Ascending aorta (tissue), 2 donors: ENCODE measurements around the gene ZFP37. TPM values are rescaled to one million over a fixed set of nuclear protein-coding genes. Genes with fewer than 3 reads are reported as not detected.
A peak's percentile ranks its signal among the peaks of the same experiment; 100 is the strongest.
"Not testable (repeated sequence)": the region's sequence is repeated elsewhere in the genome, so short reads cannot be mapped to it uniquely, and the experiment has no call there.

ENCODE experiments used
- DNase-seq, 2 donors: peaks; one replicate each; pipeline ENCODE4 v3.0.0-alpha.2; 2019; ENCODE audit warnings: low spot score in 2 of 2
- H3K27ac ChIP-seq, 2 donors: fragments of 200-600 bp; sonication (generic); one replicate each; pipeline ENCODE4 v1.5.1; 2016 to 2017; ENCODE audit warnings: mild to moderate bottlenecking in 1 of 2
- H3K27me3 ChIP-seq: fragments of 200-600 bp; sonication (generic); one replicate; pipeline ENCODE4 v1.5.1; 2017
- H3K36me3 ChIP-seq, 2 donors: fragments of 200-600 bp; sonication (generic); one replicate each; pipeline ENCODE4 v1.5.1; 2016
- H3K4me1 ChIP-seq, 2 donors: fragments of 200-600 bp; sonication (generic); one replicate each; pipeline ENCODE4 v1.5.1; 2016 to 2017; ENCODE audit warnings: mild to moderate bottlenecking in 1 of 2
- H3K4me3 ChIP-seq, 2 donors: fragments of 200-600 bp; sonication (generic); one replicate each; pipeline ENCODE4 v1.5.1; 2016 to 2017; ENCODE audit warnings: mild to moderate bottlenecking in 1 of 2
- H3K9me3 ChIP-seq, 2 donors: fragments of 200-600 bp; sonication (generic); one replicate each; pipeline ENCODE4 v1.5.1; 2016
- intact Hi-C: fragments of 100-400 bp; cut with DNase I; formaldehyde crosslinking; loops from one replicate; pipeline ENCODE4 v1.15.1; 2023
- total RNA-seq: library from RNA; depleted of rRNA; stranded (reverse); fragments of >200 nt; gene quantifications from one replicate; pipeline ENCODE4 v1.1.0, GENCODE V29; 2016
- TF ChIP-seq, protein P1 (sequence below), 3 experiments: fragments of 200-600 bp in 2 of 3; fragments of 450-650 bp in 1 of 3; sonication (generic) in 2 of 3; IDR thresholded peaks; one replicate each; pipeline ENCODE4 v1.5.1; 2016 to 2019; ENCODE audit warnings: antibody characterized with exemption in 3 of 3, mild to moderate bottlenecking in 1 of 3, moderate library complexity in 1 of 3

ZFP37 gene
- 3.3 TPM for total RNA-seq

GRCh38 chr9:113056191-113057106, at the start of gene ZFP37:
Gene ZFP37 (minus strand): TSS chr9:113056724. CDS start chr9:113056688, 36 bp downstream.
- Histone ChIP-seq H3K9me3 (peaks cover 22 to 64% of the 10 kb centered on the region in 2 donors), H3K36me3 (peaks cover 0 to 5% of the 10 kb centered on the region in 2 donors), H3K27me3 (peaks cover 2% of the 10 kb centered on the region), H3K27ac (peak within 1 kb of the TSS; percentile 62 to 84), H3K4me3 (peak within 1 kb of the TSS; percentile 69 to 77), H3K4me1 (no peaks in the 10 kb centered on the region)
- DNase-seq = peak; percentile 77 to 97
- intact Hi-C loops = loop anchor here (10.0 kb wide), 4 partner anchors 212 to 1422 kb away; partner anchors contain the start of genes DNAJC25, PTBP3 and SNX30
- TF ChIP-seq, protein P1, sequence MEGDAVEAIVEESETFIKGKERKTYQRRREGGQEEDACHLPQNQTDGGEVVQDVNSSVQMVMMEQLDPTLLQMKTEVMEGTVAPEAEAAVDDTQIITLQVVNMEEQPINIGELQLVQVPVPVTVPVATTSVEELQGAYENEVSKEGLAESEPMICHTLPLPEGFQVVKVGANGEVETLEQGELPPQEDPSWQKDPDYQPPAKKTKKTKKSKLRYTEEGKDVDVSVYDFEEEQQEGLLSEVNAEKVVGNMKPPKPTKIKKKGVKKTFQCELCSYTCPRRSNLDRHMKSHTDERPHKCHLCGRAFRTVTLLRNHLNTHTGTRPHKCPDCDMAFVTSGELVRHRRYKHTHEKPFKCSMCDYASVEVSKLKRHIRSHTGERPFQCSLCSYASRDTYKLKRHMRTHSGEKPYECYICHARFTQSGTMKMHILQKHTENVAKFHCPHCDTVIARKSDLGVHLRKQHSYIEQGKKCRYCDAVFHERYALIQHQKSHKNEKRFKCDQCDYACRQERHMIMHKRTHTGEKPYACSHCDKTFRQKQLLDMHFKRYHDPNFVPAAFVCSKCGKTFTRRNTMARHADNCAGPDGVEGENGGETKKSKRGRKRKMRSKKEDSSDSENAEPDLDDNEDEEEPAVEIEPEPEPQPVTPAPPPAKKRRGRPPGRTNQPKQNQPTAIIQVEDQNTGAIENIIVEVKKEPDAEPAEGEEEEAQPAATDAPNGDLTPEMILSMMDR (IDR thresholded peaks at IDR 0.05) = no peak

DNA sequence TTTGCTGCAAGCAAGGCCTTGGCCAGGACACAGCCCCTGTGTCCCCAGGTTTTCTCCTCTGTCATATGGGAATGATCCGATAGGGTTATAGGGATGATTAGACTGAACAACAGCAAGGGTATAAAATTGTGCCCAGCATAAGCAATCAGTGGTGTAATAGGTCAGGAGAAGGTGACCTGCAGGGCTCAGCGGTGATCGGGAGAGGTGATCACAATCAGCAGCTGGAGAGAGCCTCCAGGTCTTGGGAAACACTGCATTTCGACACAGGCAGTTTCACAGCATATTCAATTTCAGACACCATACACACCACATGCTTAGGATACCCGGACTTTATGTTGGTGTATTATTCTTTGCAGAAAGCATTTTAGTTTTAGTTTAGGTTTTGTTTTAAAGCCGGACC, 48.8 kb upstream of the ZFP37 start:
- H3K27ac ChIP-seq, H3K36me3 ChIP-seq, H3K4me3 ChIP-seq, H3K27me3 ChIP-seq, intact Hi-C loops, H3K9me3 ChIP-seq, H3K4me1 ChIP-seq, DNase-seq: not testable (repeated sequence)

- intact Hi-C loops = no loop called here
Measured at GRCh38 chr9:113095561-113095960, 39.0 kb upstream of the ZFP37 start.

GRCh38 chr9:113089924-113090323, 33.4 kb upstream of the ZFP37 start:
- H3K4me1 ChIP-seq, H3K27ac ChIP-seq, H3K9me3 ChIP-seq, H3K36me3 ChIP-seq, H3K4me3 ChIP-seq, H3K27me3 ChIP-seq, intact Hi-C loops: not testable (repeated sequence)
- DNase-seq = peak in 1 of 2 donors; percentile 65

More at GRCh38 chr9:113095561-113095960, 39.0 kb upstream of the ZFP37 start:
- H3K36me3 ChIP-seq = no peaks in the 10 kb centered on the region
- H3K9me3 ChIP-seq = no peaks in the 10 kb centered on the region
- H3K27me3 ChIP-seq = no peaks in the 10 kb centered on the region
- H3K27ac ChIP-seq = no peak overlapping the region
- H3K4me3 ChIP-seq = no peak overlapping the region
- TF ChIP-seq, protein P1 (IDR thresholded peaks at IDR 0.05) = no peak
- no peaks in the 10 kb centered on the region for H3K4me1 ChIP-seq
- DNase-seq = no peak

GRCh38 chr9:113089143-113089505, 32.6 kb upstream of the ZFP37 start:
- H3K4me3 ChIP-seq, H3K9me3 ChIP-seq, DNase-seq, H3K36me3 ChIP-seq, H3K27me3 ChIP-seq, H3K4me1 ChIP-seq, H3K27ac ChIP-seq, intact Hi-C loops: not testable (repeated sequence)

DNA sequence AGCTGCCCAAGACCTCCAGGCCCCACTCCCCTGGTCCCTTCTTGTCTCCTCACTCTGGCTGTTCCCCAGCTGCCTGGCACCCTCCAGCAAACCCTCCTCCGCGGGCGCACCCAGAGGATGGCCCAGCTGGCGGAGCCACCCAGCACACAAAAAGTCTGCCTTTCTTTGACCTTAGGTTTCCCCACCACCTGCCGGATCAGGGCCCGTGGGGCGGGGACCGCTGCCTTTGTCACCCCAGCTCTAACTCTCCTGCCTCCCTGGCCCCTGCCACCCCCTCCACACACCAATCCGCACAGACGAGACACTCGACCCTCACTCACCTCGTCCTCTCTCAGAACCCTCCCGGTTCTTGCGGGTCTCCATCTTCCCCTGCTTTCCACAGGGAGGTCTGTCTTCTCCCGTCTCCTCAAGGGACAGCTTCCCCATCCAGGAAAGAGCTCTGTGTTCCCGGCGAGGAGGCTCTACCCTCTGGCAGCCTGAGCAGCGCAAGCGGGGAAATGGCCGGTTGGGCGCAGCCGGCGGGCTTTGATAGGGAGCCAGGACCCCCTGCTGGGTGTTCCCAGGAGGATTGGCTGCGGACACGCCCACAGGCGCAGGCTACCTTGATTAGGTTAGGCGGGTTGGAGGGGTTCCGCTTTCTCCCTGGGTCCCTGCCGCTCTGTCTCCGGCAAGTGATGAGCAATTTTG, 32.1 kb upstream of the ZFP37 start:
- not testable (repeated sequence) for H3K4me1 ChIP-seq, H3K9me3 ChIP-seq
- DNase-seq = peak in 1 of 2 donors; percentile 39

GRCh38 chr9:113062932-113063310, 6.4 kb upstream of the ZFP37 start:
- H3K4me1 ChIP-seq, H3K27me3 ChIP-seq, H3K36me3 ChIP-seq, intact Hi-C loops, H3K4me3 ChIP-seq, H3K27ac ChIP-seq: not testable (repeated sequence)
- peaks cover 7 to 24% of the 10 kb centered on the region in 2 donors for H3K9me3 ChIP-seq
- DNase-seq = peak in 1 of 2 donors; percentile 75

More for the DNA sequence above, 32.1 kb upstream of the ZFP37 start:
- H3K4me3 ChIP-seq, H3K36me3 ChIP-seq, H3K27ac ChIP-seq, intact Hi-C loops, H3K27me3 ChIP-seq: not testable (repeated sequence)

DNA sequence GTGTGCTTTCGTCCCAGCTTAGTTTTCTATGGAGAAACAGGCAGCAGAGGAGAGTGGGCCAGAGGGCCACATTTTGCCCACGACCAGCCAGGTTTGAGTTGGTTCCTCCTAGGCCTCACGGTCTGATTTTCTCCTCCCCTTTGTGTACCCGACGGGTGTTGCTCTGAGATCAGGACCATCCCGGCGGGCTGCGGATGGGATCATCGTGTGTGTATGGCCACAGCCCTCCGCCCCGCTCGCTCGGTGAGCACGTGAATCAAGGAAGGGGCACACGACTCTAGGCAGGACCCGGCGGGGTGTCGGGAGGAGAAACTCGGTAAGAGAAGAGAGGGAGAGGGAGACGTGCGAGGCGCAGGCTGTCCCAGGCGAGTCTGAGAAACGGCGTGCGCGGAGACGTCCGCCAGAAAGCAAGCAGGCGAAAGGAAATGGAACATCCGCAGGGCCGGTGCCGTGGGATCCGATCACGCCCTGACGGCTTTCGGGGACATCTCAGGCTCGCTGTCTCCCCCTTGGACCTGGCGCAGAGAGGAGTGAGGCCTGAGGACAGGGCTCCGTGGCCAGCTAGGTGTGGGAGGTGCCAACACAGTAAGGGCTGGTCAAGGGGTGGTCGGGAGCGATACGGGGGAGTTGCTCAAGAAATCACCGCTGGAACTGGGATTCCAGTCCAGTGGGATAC, 5.9 kb upstream of the ZFP37 start:
- H3K4me3 ChIP-seq, intact Hi-C loops: not testable (repeated sequence)

GRCh38 chr9:113061072-113061850, 4.7 kb upstream of the ZFP37 start:
- peak in 1 of 2 donors; percentile 82 for DNase-seq
- H3K4me1 ChIP-seq, H3K27ac ChIP-seq, H3K27me3 ChIP-seq, H3K4me3 ChIP-seq, intact Hi-C loops, H3K36me3 ChIP-seq: not testable (repeated sequence)
- peaks cover 7 to 31% of the 10 kb centered on the region in 2 donors for H3K9me3 ChIP-seq

More for the DNA sequence above, 5.9 kb upstream of the ZFP37 start:
- not testable (repeated sequence) for H3K27ac ChIP-seq, H3K27me3 ChIP-seq, H3K4me1 ChIP-seq, H3K36me3 ChIP-seq
- peaks cover 7 to 29% of the 10 kb centered on the region in 2 donors for H3K9me3 ChIP-seq
- peak in 1 of 2 donors; percentile 74 for DNase-seq

- intact Hi-C loops = loop anchor here (10.0 kb wide), 4 partner anchors 215 to 1425 kb away; partner anchors contain the start of genes DNAJC25, PTBP3 and SNX30
- peak overlapping the region in 1 of 2 donors; percentile 31 for H3K4me3 ChIP-seq
- H3K36me3 ChIP-seq, H3K27me3 ChIP-seq, H3K27ac ChIP-seq, H3K4me1 ChIP-seq: not testable (repeated sequence)
- H3K9me3 ChIP-seq = peaks cover 7 to 40% of the 10 kb centered on the region in 2 donors
- peak in 1 of 2 donors; percentile 65 for DNase-seq
Measured at GRCh38 chr9:113059581-113060284, 3.2 kb upstream of the ZFP37 start.
